Caco-2 (cell line): ENCODE data around the gene KSR2. TPM values are rescaled to one million over a fixed set of nuclear protein-coding genes. Genes with fewer than 3 reads are reported as not detected.

Experiments used
- BruUV-seq: library from RNA; stranded (reverse); fragments of 400-500 nt; replicated peaks from 2 replicates; lab custom pipeline; 2021; lab: Mats Ljungman, UMichigan
- CTCF ChIA-PET: fragments of 300-600 bp; sonication (Branson Sonifier 250); formaldehyde crosslinking; loops from one replicate; lab custom pipeline; 2022; ENCODE audit warnings: antibody characterized with exemption; lab: Charles Lee
- POLR2A ChIA-PET: fragments of 300-600 bp; sonication (Branson Sonifier 250); formaldehyde crosslinking; loops from one replicate; lab custom pipeline; 2022; ENCODE audit warnings: antibody characterized with exemption; lab: Charles Lee
- DNase-seq, 2 experiments: peaks; one replicate each; pipeline versions ENCODE4 v3.0.0 to v3.0.0-alpha.2; 2020 to 2022
- H3K27me3 ChIP-seq: replicated peaks from 2 replicates; pipeline ENCODE4 v1.6.0; 2011; ENCODE audit warnings: low read length; ENCODE audit not compliant: control insufficient read depth, insufficient read depth
- H3K36me3 ChIP-seq: 2 replicates; pipeline ENCODE4 v1.5.1; 2011; ENCODE audit warnings: low read length; ENCODE audit not compliant: control insufficient read depth, insufficient read depth
- H3K4me1 ChIP-seq: fragments of 250-450 bp; sonication (Bioruptor Pico); 2 replicates; pipeline ENCODE4 v1.5.1; 2020; ENCODE audit warnings: mild to moderate bottlenecking
- H3K4me3 ChIP-seq: 2 replicates; pipeline ENCODE4 v1.5.1; 2011; ENCODE audit warnings: low read depth, mild to moderate bottlenecking, control low read depth, low read length
- H3K9me3 ChIP-seq: fragments of 250-450 bp; sonication (Bioruptor Pico); 2 replicates; pipeline ENCODE4 v1.5.1; 2020; ENCODE audit warnings: mild to moderate bottlenecking, moderate library complexity
- H3K27ac Mint-ChIP-seq: one replicate; pipeline ENCODE4 v1.8.0; 2022; ENCODE audit warnings: mixed read lengths; ENCODE audit not compliant: unreplicated experiment
- H3K27me3 Mint-ChIP-seq: one replicate; pipeline ENCODE4 v1.8.0; 2022; ENCODE audit warnings: mixed read lengths; ENCODE audit not compliant: insufficient read depth, unreplicated experiment
- H3K36me3 Mint-ChIP-seq: one replicate; pipeline ENCODE4 v1.8.0; 2022; ENCODE audit warnings: mild to moderate bottlenecking, mixed read lengths; ENCODE audit not compliant: insufficient read depth, unreplicated experiment
- H3K4me1 Mint-ChIP-seq: one replicate; pipeline ENCODE4 v1.8.0; 2022; ENCODE audit warnings: low read depth, mixed read lengths; ENCODE audit not compliant: unreplicated experiment
- H3K4me3 Mint-ChIP-seq: one replicate; pipeline ENCODE4 v1.8.0; 2022; ENCODE audit warnings: mild to moderate bottlenecking, moderate library complexity, mixed read lengths; ENCODE audit not compliant: unreplicated experiment
- H3K9me3 Mint-ChIP-seq: one replicate; pipeline ENCODE4 v1.8.0; 2022; ENCODE audit warnings: mixed read lengths; ENCODE audit not compliant: unreplicated experiment
- intact Hi-C: fragments of 100-400 bp; cut with micrococcal nuclease; formaldehyde crosslinking; loops from one replicate; pipeline ENCODE4 v1.10.0; 2022; ENCODE audit not compliant: unreplicated experiment
- total RNA-seq: library from RNA; stranded (reverse); gene quantifications from 2 replicates; pipeline ENCODE4 v1.2.3, GENCODE V29; 2022
- TF ChIP-seq, protein P1 (sequence below), 2 experiments: fragments of 200-600 bp in 1 of 2; IDR thresholded peaks; 1 replicate in 1 of 2; 2 replicates in 1 of 2; pipeline versions ENCODE4 v1.5.1 to v1.8.0; 2011 to 2022; ENCODE audit warnings: antibody characterized with exemption in 1 of 2, control low read depth in 1 of 2, inconsistent platforms in 1 of 2, low read depth in 1 of 2, low read length in 1 of 2, mild to moderate bottlenecking in 1 of 2, moderate library complexity in 1 of 2; ENCODE audit not compliant: insufficient read depth in 1 of 2, severe bottlenecking in 1 of 2, unreplicated experiment in 1 of 2

KSR2 gene
- total RNA-seq, 1 experiment from 2014 or later, result 0.66 TPM

DNA sequence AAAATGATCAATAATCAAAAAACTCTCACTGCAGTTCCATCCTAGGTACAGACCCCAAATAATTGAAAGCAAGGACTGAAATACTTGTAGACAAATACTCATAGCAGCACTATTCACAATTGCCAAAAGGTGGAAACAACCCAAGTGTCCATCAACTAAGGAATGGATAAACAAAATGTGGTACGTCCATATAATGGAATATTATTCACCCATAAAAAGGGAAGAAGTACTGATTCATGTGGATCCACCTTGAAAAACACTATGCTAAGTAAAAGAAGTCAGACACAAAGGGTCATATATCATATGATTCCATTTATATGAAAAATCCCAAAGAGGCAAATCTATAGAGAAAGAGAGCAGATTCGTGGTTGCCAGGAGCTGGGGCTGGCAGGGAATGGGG is 202.8 kb downstream of the KSR2 start:
- Mint-ChIP-seq H3K36me3 (no peaks in the 10 kb centered on the region), H3K4me3 (no peak overlapping the region), H3K9me3 (peaks cover 16% of the 10 kb centered on the region), H3K4me1 (no peaks in the 10 kb centered on the region), H3K27me3 (no peaks in the 10 kb centered on the region), H3K27ac (no peak overlapping the region)
- no peaks in the 10 kb centered on the region for H3K9me3 ChIP-seq
- CTCF ChIA-PET, result no interaction called here
- H3K36me3 ChIP-seq, result no peaks in the 10 kb centered on the region
- H3K4me3 ChIP-seq, result no peak overlapping the region
- TF ChIP-seq, protein P1, sequence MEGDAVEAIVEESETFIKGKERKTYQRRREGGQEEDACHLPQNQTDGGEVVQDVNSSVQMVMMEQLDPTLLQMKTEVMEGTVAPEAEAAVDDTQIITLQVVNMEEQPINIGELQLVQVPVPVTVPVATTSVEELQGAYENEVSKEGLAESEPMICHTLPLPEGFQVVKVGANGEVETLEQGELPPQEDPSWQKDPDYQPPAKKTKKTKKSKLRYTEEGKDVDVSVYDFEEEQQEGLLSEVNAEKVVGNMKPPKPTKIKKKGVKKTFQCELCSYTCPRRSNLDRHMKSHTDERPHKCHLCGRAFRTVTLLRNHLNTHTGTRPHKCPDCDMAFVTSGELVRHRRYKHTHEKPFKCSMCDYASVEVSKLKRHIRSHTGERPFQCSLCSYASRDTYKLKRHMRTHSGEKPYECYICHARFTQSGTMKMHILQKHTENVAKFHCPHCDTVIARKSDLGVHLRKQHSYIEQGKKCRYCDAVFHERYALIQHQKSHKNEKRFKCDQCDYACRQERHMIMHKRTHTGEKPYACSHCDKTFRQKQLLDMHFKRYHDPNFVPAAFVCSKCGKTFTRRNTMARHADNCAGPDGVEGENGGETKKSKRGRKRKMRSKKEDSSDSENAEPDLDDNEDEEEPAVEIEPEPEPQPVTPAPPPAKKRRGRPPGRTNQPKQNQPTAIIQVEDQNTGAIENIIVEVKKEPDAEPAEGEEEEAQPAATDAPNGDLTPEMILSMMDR (IDR thresholded peaks at IDR 0.05; ENCODE audit: insufficient read depth in 1 of 2, low read depth in 1 of 2, low read length in 1 of 2, severe bottlenecking in 1 of 2, unreplicated experiment in 1 of 2), result no peak
- intact Hi-C loops, result no loop called here
- no peaks in the 10 kb centered on the region for H3K4me1 ChIP-seq
- no peak for DNase-seq
- BruUV-seq, result no TSS peak
- POLR2A ChIA-PET, result no interaction called here
- H3K27me3 ChIP-seq, result no peaks in the 10 kb centered on the region

DNA sequence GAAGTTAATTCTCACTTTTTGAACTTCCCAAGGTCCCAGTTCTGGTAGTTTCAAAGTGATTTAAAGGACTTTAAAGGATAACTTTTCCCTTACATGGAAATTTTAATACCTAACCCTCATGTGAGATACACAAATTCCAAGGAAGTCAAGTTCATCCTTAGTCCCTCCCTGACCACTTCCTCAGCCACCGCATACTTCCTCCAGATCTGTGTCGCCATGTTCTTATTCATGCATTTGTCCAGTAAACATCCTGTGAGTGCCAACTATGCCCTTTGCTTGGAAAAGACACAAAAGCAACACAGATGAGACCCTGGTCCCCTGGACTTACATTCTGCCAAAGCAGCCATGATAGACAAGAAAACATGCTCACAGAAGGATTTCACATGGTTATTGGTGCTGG is 206.6 kb downstream of the KSR2 start:
- Mint-ChIP-seq H3K36me3 (no peaks in the 10 kb centered on the region), H3K27ac (no peak overlapping the region), H3K27me3 (peaks cover 2% of the 10 kb centered on the region), H3K4me3 (no peak overlapping the region), H3K4me1 (no peaks in the 10 kb centered on the region), H3K9me3 (peaks cover 16% of the 10 kb centered on the region)
- no peak for DNase-seq
- no peaks in the 10 kb centered on the region for H3K4me1 ChIP-seq
- intact Hi-C loops, result no loop called here
- BruUV-seq, result no TSS peak
- H3K4me3 ChIP-seq, result no peak overlapping the region
- H3K27me3 ChIP-seq, result no peaks in the 10 kb centered on the region
- ChIA-PET POLR2A (no interaction called here), CTCF (no interaction called here)
- no peaks in the 10 kb centered on the region for H3K36me3 ChIP-seq
- TF ChIP-seq, protein P1 (IDR thresholded peaks at IDR 0.05; ENCODE audit: insufficient read depth in 1 of 2, low read depth in 1 of 2, low read length in 1 of 2, severe bottlenecking in 1 of 2, unreplicated experiment in 1 of 2), result no peak
- no peaks in the 10 kb centered on the region for H3K9me3 ChIP-seq

DNA sequence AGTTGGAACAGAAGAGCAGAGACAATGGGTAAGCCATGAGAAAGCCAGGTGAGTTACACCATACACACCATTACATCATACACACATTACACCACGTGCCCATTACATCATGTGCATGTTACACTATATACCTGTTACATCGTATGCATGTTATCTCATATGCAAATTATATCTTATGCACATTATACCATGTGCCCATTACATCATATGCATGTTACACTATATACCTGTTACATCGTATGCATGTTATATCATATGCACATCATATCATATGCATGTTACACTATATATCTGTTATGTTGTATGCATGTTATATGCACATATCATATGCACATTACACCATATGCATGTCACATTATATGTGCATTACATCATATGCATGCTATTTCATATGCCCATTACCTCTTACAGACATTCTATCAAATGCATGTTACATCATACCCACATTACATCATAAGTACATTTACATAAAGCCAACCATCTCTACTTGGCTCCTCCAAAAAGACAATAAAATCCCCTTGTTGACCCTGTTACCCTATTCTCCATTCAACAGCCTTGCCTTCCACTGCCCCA is 207.2 kb downstream of the KSR2 start:
- BruUV-seq, result no TSS peak
- CTCF ChIA-PET, result no interaction called here
- TF ChIP-seq, protein P1 (IDR thresholded peaks at IDR 0.05; ENCODE audit: insufficient read depth in 1 of 2, low read depth in 1 of 2, low read length in 1 of 2, severe bottlenecking in 1 of 2, unreplicated experiment in 1 of 2), result no peak
- H3K27ac Mint-ChIP-seq, result no peak overlapping the region
- H3K27me3 Mint-ChIP-seq, result peaks cover 2% of the 10 kb centered on the region
- H3K27me3 ChIP-seq, result no peaks in the 10 kb centered on the region
- no peak for DNase-seq
- H3K4me1 ChIP-seq, result no peaks in the 10 kb centered on the region
- intact Hi-C loops, result no loop called here
- POLR2A ChIA-PET, result no interaction called here
- H3K36me3 ChIP-seq, result no peaks in the 10 kb centered on the region
- H3K36me3 Mint-ChIP-seq, result no peaks in the 10 kb centered on the region
- no peaks in the 10 kb centered on the region for H3K9me3 ChIP-seq
- H3K4me3 Mint-ChIP-seq, result no peak overlapping the region
- no peak overlapping the region for H3K4me3 ChIP-seq
- peaks cover 15% of the 10 kb centered on the region for H3K9me3 Mint-ChIP-seq
- no peaks in the 10 kb centered on the region for H3K4me1 Mint-ChIP-seq
